GM18951 (cell line): Measurements from ENCODE around the gene GALNT2.

Experiments used
- POLR2A ChIP-seq: IDR thresholded peaks from 4 replicates; pipeline ENCODE4 v1.6.1; 2011; ENCODE audit warnings: mild to moderate bottlenecking; ENCODE audit not compliant: insufficient read length, insufficient read depth; ENCODE audit errors: extremely low read depth
- in situ Hi-C: fragments of 300-500 bp; cut with MboI; formaldehyde crosslinking; loops from one replicate; pipeline ENCODE4 v1.12.0; 2022; ENCODE audit warnings: low sequenced_read_pairs, mixed read lengths, inconsistent platforms; ENCODE audit not compliant: unreplicated experiment

GALNT2 gene

GRCh38 chr1:230066466-230067404 lies at the start of gene GALNT2:
Gene GALNT2 (plus strand): TSS chr1:230067238. CDS start chr1:230067281, 43 bp downstream.
- peak; percentile 90 for TF ChIP-seq POLR2A
- in situ Hi-C loops: no loop called here

DNA sequence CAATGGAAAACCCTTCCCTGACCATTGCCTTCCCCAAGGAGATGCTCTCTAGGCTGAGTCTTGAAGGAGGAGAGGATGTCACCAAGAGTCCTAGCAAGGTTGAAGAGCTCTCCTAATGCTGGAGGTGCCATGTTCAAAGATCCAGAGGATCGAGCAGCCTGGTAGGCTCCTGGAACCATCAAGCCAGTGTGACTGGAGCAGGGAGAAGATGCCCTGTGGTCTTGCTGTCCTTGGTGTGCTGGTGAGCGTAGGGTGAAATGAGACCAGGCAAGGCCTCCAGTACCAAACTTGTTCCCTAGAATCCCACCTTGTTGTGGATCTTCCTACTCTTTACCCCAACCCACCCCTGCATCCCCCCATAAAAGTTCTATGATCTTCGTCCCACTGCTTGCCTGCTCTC lies 46.6 kb upstream of the GALNT2 start:
- TF ChIP-seq POLR2A: no peak
- in situ Hi-C loops: no loop called here

GRCh38 chr1:230022666-230023380 lies 44.2 kb upstream of the GALNT2 start:
- in situ Hi-C loops: no loop called here
- no peak for TF ChIP-seq POLR2A

GRCh38 chr1:230025686-230026085 lies 41.4 kb upstream of the GALNT2 start:
- in situ Hi-C loops: no loop called here
- TF ChIP-seq POLR2A: no peak

- no peak for TF ChIP-seq POLR2A
- in situ Hi-C loops: no loop called here
These were observed 40.9 kb upstream of the GALNT2 start for GRCh38 chr1:230026139-230026538.

DNA sequence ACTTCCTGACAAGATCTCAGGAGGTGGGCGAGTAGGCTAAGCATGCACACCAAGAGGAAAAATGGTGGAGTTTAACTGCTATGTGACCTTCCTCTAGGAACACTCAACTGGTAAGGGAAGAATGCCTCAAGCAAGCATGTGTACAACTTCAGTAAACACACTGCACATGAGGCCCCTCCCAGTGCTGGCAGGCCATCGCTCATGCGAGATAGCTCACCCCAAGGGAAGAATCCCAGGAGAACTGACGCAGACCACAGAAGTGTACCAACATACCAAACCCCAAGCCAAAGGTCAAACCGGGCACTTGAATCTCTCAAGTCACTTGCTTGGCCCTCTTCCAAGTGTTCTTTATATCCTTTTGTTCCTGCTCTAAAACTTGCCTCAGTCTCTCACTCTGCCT lies 40.5 kb upstream of the GALNT2 start:
- in situ Hi-C loops: no loop called here
- no peak for TF ChIP-seq POLR2A

DNA sequence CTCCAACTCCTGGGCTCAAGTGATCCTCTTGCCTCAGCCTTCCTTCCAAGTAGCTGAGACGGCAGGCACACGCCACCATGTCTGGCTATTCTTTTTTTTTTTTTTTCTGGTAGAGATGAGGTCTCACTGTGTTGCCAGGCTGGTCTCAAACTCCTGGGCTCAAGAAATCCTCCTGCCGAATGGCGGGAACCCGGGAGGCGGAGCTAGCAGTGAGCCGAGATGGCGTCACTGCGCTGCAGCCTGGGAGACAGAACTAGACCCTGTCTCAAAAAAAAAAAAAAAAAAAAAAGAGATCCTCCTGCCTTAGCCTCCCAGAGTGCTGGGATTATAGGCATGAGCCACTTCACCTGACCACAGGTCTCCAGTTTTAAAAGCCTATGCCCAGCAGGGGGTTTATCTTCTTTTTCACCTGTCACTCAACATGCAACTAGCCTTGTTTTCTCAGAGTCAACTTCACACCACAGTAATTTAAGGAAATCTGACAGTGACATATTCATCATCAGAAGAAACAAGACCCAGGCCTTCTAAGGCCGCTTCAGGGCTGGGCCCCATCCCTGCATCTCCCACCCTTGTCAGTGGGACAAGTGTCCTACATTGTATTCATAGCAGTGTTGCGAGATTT lies 38.3 kb upstream of the GALNT2 start:
- TF ChIP-seq POLR2A: no peak
- in situ Hi-C loops: no loop called here

- no peak for TF ChIP-seq POLR2A
- in situ Hi-C loops: no loop called here
These were observed 37.6 kb upstream of the GALNT2 start for GRCh38 chr1:230029244-230029941.

GRCh38 chr1:230030122-230030821 lies 36.8 kb upstream of the GALNT2 start:
- in situ Hi-C loops: no loop called here
- no peak for TF ChIP-seq POLR2A

GRCh38 chr1:230031131-230031530 lies 35.9 kb upstream of the GALNT2 start:
- no peak for TF ChIP-seq POLR2A
- in situ Hi-C loops: no loop called here

- no peak for TF ChIP-seq POLR2A
- in situ Hi-C loops: no loop called here
These were observed 34.3 kb upstream of the GALNT2 start for GRCh38 chr1:230032516-230033281.

DNA sequence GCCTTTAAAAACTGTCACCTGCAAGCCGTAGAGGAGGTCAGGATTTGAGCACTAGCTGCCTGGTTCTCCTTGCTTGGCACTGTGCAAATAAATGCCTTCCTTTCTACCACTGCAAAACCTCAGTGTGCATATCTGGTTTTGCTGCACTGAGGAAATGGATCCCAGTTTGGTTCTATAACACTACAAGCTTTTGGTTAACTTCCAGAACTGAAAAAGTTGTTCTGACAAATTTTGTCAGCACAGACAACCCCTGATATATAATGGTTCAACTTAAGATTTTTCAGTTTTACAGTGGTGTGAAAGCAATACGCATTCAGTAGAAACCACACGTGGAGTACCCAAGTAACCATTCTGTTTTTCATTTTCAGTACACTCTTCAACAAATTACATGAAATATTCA lies 29.8 kb upstream of the GALNT2 start:
- in situ Hi-C loops: no loop called here
- TF ChIP-seq POLR2A: no peak
